Measurements from ENCODE around the gene TMCC3.
A peak's percentile ranks its signal among the peaks of the same experiment; 100 is the strongest.

The TMCC3 gene

DNA sequence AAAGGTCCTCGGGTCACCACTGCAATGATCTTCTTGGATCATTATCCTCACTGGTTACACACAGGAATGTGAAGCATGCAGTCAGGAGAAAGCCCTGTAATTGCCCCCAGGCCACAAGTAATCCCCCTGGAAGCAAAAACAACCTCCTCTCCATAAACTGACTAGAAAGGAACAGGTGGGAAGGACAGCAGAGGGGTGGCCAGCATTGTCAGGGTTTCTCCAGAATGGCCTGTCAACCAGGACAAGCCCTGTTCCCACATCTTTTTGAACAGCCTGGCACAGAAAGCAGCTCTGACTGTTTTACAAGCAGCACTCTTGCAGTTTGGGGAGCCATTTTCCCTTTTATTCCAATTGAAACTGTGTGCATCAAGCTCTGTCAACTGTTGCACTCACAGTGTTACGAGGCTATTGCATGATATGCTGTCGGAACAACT, 36.1 kb downstream of the TMCC3 start:
- no peak overlapping the region for H3K4me3 ChIP-seq (ENCODE audit: low read depth, low read length)
- H3K4me1 ChIP-seq (ENCODE audit: control insufficient read depth, insufficient read depth, low read length), result peaks cover 35% of the 10 kb centered on the region
- ChIA-PET POLR2A (interaction anchor here (0.9 to 1.2 kb wide), 2 partner anchors 8 to 19 kb away, joined by 3 to 5 read pairs; no protein-coding TSS in a partner anchor), CTCF (no interaction called here)
- no peaks in the 10 kb centered on the region for H3K9me3 ChIP-seq (ENCODE audit: control insufficient read depth, insufficient read depth, low read depth, low read length)
- peak; percentile 56 for TF ChIP-seq GLIS1 (tag by site-specific recombination; IDR thresholded peaks at IDR 0.05)
- TF ChIP-seq, protein P1, sequence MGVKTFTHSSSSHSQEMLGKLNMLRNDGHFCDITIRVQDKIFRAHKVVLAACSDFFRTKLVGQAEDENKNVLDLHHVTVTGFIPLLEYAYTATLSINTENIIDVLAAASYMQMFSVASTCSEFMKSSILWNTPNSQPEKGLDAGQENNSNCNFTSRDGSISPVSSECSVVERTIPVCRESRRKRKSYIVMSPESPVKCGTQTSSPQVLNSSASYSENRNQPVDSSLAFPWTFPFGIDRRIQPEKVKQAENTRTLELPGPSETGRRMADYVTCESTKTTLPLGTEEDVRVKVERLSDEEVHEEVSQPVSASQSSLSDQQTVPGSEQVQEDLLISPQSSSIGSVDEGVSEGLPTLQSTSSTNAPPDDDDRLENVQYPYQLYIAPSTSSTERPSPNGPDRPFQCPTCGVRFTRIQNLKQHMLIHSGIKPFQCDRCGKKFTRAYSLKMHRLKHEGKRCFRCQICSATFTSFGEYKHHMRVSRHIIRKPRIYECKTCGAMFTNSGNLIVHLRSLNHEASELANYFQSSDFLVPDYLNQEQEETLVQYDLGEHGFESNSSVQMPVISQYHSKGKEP (tag by site-specific recombination; IDR thresholded peaks at IDR 0.05), result peak; percentile 71; the same call in 1 of the 2 replicates
- TF ChIP-seq, protein P2, sequence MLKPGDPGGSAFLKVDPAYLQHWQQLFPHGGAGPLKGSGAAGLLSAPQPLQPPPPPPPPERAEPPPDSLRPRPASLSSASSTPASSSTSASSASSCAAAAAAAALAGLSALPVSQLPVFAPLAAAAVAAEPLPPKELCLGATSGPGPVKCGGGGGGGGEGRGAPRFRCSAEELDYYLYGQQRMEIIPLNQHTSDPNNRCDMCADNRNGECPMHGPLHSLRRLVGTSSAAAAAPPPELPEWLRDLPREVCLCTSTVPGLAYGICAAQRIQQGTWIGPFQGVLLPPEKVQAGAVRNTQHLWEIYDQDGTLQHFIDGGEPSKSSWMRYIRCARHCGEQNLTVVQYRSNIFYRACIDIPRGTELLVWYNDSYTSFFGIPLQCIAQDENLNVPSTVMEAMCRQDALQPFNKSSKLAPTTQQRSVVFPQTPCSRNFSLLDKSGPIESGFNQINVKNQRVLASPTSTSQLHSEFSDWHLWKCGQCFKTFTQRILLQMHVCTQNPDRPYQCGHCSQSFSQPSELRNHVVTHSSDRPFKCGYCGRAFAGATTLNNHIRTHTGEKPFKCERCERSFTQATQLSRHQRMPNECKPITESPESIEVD (tag by site-specific recombination; IDR thresholded peaks at IDR 0.05), result peak; percentile 39
- TF ChIP-seq, protein P3, sequence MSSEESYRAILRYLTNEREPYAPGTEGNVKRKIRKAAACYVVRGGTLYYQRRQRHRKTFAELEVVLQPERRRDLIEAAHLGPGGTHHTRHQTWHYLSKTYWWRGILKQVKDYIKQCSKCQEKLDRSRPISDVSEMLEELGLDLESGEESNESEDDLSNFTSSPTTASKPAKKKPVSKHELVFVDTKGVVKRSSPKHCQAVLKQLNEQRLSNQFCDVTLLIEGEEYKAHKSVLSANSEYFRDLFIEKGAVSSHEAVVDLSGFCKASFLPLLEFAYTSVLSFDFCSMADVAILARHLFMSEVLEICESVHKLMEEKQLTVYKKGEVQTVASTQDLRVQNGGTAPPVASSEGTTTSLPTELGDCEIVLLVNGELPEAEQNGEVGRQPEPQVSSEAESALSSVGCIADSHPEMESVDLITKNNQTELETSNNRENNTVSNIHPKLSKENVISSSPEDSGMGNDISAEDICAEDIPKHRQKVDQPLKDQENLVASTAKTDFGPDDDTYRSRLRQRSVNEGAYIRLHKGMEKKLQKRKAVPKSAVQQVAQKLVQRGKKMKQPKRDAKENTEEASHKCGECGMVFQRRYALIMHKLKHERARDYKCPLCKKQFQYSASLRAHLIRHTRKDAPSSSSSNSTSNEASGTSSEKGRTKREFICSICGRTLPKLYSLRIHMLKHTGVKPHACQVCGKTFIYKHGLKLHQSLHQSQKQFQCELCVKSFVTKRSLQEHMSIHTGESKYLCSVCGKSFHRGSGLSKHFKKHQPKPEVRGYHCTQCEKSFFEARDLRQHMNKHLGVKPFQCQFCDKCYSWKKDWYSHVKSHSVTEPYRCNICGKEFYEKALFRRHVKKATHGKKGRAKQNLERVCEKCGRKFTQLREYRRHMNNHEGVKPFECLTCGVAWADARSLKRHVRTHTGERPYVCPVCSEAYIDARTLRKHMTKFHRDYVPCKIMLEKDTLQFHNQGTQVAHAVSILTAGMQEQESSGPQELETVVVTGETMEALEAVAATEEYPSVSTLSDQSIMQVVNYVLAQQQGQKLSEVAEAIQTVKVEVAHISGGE (tag by site-specific recombination; conservative IDR thresholded peaks at IDR 0.05; ENCODE audit: low read depth), result 0 out of 2 replicates have a peak, but pooled peaks have one; percentile 18
- peak; percentile 64 for TF ChIP-seq PRDM1 (tag by site-specific recombination; IDR thresholded peaks at IDR 0.05)
- 0 out of 2 replicates have a peak, but pooled peaks have one; percentile 13 for TF ChIP-seq HOXD13 (CRISPR knock-in tag; IDR thresholded peaks at IDR 0.05; ENCODE audit: borderline replicate concordance)
- TF ChIP-seq ZNF266 (tag by site-specific recombination; IDR thresholded peaks at IDR 0.05; ENCODE audit: low read depth), result no peak
- TF ChIP-seq SCRT2 (tag by site-specific recombination; IDR thresholded peaks at IDR 0.05), result peak; percentile 98
- TF ChIP-seq ZFHX2 (tag by site-specific recombination; conservative IDR thresholded peaks at IDR 0.05), result no peak
- TF ChIP-seq WT1 (tag by site-specific recombination; IDR thresholded peaks at IDR 0.05), result peak; percentile 73
- TF ChIP-seq MZF1 (tag by site-specific recombination; IDR thresholded peaks at IDR 0.05; ENCODE audit: borderline replicate concordance), result peak; percentile 77
- TF ChIP-seq KLF10 (tag by site-specific recombination; IDR thresholded peaks at IDR 0.05), result 0 out of 2 replicates have a peak, but pooled peaks have one; percentile 28
- peak; percentile 28 for TF ChIP-seq IKZF3 (tag by site-specific recombination; IDR thresholded peaks at IDR 0.05)
- TF ChIP-seq ZNF202 (tag by site-specific recombination; IDR thresholded peaks at IDR 0.05; ENCODE audit: borderline replicate concordance), result no peak
- 0 out of 2 replicates have a peak, but pooled peaks have one; percentile 7 for TF ChIP-seq ZIC2 (tag by site-specific recombination; IDR thresholded peaks at IDR 0.05)
- peak; percentile 40; the same call in 1 of the 2 replicates for TF ChIP-seq FEZF1 (tag by site-specific recombination; IDR thresholded peaks at IDR 0.05)
- TF ChIP-seq ZNF341 (tag by site-specific recombination; IDR thresholded peaks at IDR 0.05; ENCODE audit: low read depth), result peak; percentile 83
- TF ChIP-seq, protein P4, sequence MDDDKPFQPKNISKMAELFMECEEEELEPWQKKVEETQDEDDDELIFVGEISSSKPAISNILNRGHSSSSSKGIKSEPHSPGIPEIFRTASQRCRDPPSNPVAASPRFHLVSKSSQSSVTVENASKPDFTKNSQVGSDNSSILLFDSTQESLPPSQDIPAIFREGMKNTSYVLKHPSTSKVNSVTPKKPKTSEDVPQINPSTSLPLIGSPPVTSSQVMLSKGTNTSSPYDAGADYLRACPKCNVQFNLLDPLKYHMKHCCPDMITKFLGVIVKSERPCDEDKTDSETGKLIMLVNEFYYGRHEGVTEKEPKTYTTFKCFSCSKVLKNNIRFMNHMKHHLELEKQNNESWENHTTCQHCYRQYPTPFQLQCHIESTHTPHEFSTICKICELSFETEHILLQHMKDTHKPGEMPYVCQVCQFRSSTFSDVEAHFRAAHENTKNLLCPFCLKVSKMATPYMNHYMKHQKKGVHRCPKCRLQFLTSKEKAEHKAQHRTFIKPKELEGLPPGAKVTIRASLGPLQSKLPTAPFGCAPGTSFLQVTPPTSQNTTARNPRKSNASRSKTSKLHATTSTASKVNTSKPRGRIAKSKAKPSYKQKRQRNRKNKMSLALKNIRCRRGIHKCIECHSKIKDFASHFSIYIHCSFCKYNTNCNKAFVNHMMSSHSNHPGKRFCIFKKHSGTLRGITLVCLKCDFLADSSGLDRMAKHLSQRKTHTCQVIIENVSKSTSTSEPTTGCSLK (tag by site-specific recombination; IDR thresholded peaks at IDR 0.05), result no peak
- TF ChIP-seq SCRT1 (tag by site-specific recombination; IDR thresholded peaks at IDR 0.05; ENCODE audit: borderline replicate concordance), result peak; percentile 94
- TF ChIP-seq ZNF600 (tag by site-specific recombination; IDR thresholded peaks at IDR 0.05), result peak; percentile 44; the same call in 1 of the 2 replicates
- no peak for TF ChIP-seq ZNF19 (tag by site-specific recombination; IDR thresholded peaks at IDR 0.05; ENCODE audit: low read depth)
- peak; percentile 55; the same call in 1 of the 2 replicates for TF ChIP-seq SP7 (tag by site-specific recombination; IDR thresholded peaks at IDR 0.05)
- H3K36me3 ChIP-seq (ENCODE audit: control insufficient read depth in 2 of 2, insufficient read depth in 1 of 2, low read length in 2 of 2), result no peaks in the 10 kb centered on the region
- peak overlapping the region; percentile 69; the same call in 1 of the 2 replicates for H3K27ac ChIP-seq (ENCODE audit: extremely low read depth, low read depth, low read length)
